ENCODE data around the gene ZNF8. TPM values are rescaled to one million over a fixed set of nuclear protein-coding genes. Genes with fewer than 3 reads are reported as not detected.
"Not testable (repeated sequence)": the region's sequence is repeated elsewhere in the genome, so short reads cannot be mapped to it uniquely, and the experiment has no call there.

Gene ZNF8
- total RNA-seq, 1 donor from 2014 or later = 6.4 TPM

DNA sequence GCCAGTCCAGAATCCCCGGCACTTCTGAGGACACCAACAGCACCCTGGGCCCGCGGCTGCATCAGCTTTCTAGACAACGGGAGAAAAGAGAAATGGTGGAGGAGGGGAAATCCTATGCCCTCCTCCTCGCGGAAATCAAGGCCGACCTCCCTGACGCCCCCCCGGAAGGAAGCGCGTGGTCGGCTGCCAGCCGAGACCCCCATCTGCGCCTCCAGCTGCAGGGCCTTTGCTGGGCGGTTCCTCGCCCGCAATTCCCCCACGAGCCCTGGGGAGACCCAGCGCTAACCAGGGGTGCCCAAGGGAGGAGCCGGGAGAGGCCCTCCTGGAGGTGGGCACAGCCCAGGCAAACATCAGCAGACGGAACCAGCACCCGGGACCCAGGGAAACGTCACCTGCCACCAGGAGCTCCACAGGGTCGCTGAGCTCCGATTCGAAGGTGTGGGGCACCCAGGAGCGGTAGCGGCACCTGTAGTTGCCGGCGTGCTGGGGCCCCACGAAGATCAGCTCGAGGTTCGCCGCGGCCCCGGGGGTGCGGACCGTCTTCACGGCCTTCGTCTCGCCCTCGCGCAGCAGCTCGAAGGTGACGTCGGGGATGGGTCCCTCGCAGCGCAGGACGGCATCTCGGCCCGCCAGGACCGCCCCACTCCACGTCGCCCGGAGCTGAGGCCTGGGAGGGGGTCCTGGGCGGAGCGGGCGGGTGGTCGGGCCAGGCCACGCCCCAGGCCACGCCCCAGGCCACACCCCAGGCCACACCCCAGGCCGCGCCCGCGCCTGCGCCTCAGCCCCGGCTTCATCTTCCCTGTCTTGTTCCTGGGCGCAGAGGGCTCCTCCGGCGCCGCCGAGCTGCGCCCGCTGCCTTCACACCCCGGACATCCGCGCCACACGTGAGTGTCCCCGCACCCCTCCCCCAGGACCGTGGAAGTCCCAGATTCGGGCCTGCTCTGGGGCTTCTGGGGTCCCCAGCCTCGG, 68.5 kb downstream of the ZNF8 start:
- no peaks in the 10 kb centered on the region for H3K9me3 ChIP-seq
- H3K36me3 ChIP-seq = no peaks in the 10 kb centered on the region
- peak overlapping the region; percentile 60 for H3K27ac ChIP-seq
- H3K27me3 ChIP-seq = no peaks in the 10 kb centered on the region
- intact Hi-C loops (cut with DNase I) = no loop called here
- H3K4me1 ChIP-seq = peaks cover 39% of the 10 kb centered on the region
- peak overlapping the region; percentile 63 to 90 for H3K4me3 ChIP-seq
- TF ChIP-seq POLR2A (IDR thresholded peaks at IDR 0.05) (peak in 1 of 2 donors; percentile 24), POLR2AphosphoS5 (IDR thresholded peaks at IDR 0.05; ENCODE audit: insufficient read depth in 1 of 2, low read depth in 1 of 2) (peak in 1 of 2 donors; percentile 83), CTCF (IDR thresholded peaks at IDR 0.05) (no peak)
- DNase-seq (ENCODE audit: extremely low spot score in 2 of 2) = no peak

DNA sequence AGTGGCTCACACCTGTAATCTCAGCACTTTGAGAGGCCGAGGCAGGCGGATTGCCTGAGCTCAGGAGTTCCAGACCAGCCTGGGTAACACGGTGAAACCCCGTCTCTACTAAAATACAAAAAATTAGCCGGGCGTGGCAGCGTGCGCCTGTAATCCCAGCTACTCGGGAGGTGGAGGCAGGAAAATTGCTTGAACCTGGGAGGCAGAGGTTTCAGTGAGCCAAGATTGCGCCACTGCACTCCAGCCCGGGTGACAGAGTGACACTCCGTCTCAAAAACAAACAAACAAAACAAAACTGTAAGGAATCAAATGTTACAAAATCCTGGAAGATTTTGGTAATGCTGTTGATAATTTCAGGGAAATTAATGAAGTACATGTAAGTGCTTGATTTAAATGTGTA, 69.3 kb downstream of the ZNF8 start:
- DNase-seq (ENCODE audit: extremely low spot score in 2 of 2); intact Hi-C loops (cut with DNase I); H3K27me3 ChIP-seq; H3K9me3 ChIP-seq; H3K36me3 ChIP-seq: not testable (repeated sequence)
- Histone ChIP-seq H3K4me1 (peaks cover 39% of the 10 kb centered on the region), H3K27ac (peak overlapping the region; percentile 60), H3K4me3 (peak overlapping the region; percentile 63 to 90)

- H3K4me1 ChIP-seq = peaks cover 39% of the 10 kb centered on the region
- no peaks in the 10 kb centered on the region for H3K27me3 ChIP-seq
Measured at GRCh38 chr19:58349590-58349989, 70.8 kb downstream of the ZNF8 start.

GRCh38 chr19:58350001-58350861, 71.5 kb downstream of the ZNF8 start:
- Histone ChIP-seq H3K4me3 (no peak overlapping the region), H3K27me3 (no peaks in the 10 kb centered on the region), H3K4me1 (peaks cover 39% of the 10 kb centered on the region), H3K27ac (no peak overlapping the region), H3K36me3 (no peaks in the 10 kb centered on the region), H3K9me3 (no peaks in the 10 kb centered on the region)
- no peak for DNase-seq (ENCODE audit: extremely low spot score in 2 of 2)
- intact Hi-C loops (cut with DNase I) = no loop called here
- TF ChIP-seq POLR2AphosphoS5 (IDR thresholded peaks at IDR 0.05; ENCODE audit: insufficient read depth in 1 of 2, low read depth in 1 of 2) (no peak), POLR2A (IDR thresholded peaks at IDR 0.05) (no peak), CTCF (IDR thresholded peaks at IDR 0.05) (no peak)

More at GRCh38 chr19:58349590-58349989, 70.8 kb downstream of the ZNF8 start:
- no peak for TF ChIP-seq POLR2AphosphoS5 (IDR thresholded peaks at IDR 0.05; ENCODE audit: insufficient read depth in 1 of 2, low read depth in 1 of 2)
- TF ChIP-seq CTCF (IDR thresholded peaks at IDR 0.05) = no peak
- TF ChIP-seq POLR2A (IDR thresholded peaks at IDR 0.05) = no peak
- H3K36me3 ChIP-seq = no peaks in the 10 kb centered on the region
- intact Hi-C loops (cut with DNase I) = no loop called here
- H3K4me3 ChIP-seq = no peak overlapping the region
- H3K27ac ChIP-seq = no peak overlapping the region
- H3K9me3 ChIP-seq = no peaks in the 10 kb centered on the region
- DNase-seq (ENCODE audit: extremely low spot score in 2 of 2) = no peak

DNA sequence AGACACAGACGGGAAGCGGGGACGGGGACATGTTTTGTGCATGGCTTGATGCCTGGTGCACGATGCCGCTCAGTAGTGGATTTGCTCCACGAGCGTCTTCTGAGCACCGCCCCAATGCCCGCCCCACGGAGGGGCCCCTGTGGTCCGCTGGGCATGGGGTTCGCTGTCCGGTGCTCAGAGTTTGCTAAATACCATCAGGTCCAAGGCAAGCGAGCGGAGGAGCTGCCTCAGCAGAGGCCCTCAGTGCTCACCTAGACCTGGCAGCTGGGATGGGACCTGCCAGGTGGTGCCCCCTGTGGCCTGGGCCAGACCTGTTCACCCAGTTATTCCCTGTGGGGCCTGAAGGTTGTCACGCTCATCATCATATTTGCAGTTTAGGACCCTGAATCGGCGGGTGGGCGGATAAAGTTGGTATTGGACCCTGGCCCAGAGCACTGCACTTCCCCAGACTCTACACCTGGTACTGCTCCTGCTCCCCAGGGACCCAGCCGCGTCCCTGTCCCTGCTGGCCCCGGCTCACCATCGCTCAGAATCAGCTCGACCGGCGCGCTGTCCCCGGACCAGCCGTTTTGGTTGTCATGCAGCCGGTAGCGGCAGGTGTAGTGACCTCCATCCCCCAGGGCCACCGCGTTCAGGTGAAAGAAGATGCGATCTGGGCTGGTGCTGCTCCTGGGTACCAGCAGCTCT, 72.3 kb downstream of the ZNF8 start:
- H3K4me3 ChIP-seq = no peak overlapping the region
- no peaks in the 10 kb centered on the region for H3K36me3 ChIP-seq
- H3K27me3 ChIP-seq = no peaks in the 10 kb centered on the region
- intact Hi-C loops (cut with DNase I) = no loop called here
- H3K9me3 ChIP-seq = no peaks in the 10 kb centered on the region
- peaks cover 40% of the 10 kb centered on the region for H3K4me1 ChIP-seq
- TF ChIP-seq CTCF (IDR thresholded peaks at IDR 0.05) = no peak
- no peak for TF ChIP-seq POLR2AphosphoS5 (IDR thresholded peaks at IDR 0.05; ENCODE audit: insufficient read depth in 1 of 2, low read depth in 1 of 2)
- no peak for TF ChIP-seq POLR2A (IDR thresholded peaks at IDR 0.05)
- no peak for DNase-seq (ENCODE audit: extremely low spot score in 2 of 2)
- no peak overlapping the region for H3K27ac ChIP-seq
